COR-L47 (cell line): ENCODE measurements around the gene TSPYL4.

ENCODE experiments used
- DNase-seq: peaks from one replicate; lab custom pipeline; 2025; lab: John Stamatoyannopoulos, UW

Gene TSPYL4

DNA sequence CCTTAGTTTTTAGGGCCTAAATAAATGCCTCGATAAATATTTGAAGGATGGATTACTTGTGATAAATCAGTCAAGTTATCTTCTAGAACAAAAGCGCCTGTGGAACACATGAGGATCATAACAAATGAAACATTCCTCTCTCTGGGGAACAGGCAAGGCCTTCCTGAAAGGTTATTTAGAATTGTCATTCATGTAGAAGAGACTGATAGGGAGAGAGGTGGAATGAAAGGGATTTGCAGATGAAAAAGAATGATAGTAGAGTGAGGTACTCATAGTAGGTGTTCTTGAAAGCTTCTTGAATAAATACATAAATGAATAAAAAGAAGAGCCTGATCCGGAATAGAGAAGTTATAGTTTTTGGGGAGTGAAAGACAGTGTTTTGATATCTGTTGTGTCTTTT is 30.5 kb downstream of the TSPYL4 start:
- DNase-seq, result no peak

DNA sequence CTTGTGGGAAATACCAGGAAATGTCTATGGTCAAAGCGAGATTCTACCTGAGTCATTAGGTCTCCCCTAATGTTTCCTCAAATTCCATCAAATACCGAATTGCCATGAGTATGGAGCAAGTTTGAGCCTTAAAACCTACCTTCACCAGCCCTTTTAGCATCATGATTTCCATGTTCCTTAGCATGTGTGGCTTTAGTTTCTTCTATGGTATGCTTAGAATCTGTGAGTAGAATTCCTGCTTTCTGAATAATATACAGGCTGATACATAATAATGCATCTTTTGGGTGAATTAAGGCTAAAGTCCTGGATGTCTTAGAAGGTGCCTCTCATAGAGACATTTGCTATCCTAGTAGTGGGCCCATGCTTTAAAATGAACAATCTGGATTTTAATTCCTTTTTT is 32.0 kb downstream of the TSPYL4 start:
- DNase-seq, result no peak

DNA sequence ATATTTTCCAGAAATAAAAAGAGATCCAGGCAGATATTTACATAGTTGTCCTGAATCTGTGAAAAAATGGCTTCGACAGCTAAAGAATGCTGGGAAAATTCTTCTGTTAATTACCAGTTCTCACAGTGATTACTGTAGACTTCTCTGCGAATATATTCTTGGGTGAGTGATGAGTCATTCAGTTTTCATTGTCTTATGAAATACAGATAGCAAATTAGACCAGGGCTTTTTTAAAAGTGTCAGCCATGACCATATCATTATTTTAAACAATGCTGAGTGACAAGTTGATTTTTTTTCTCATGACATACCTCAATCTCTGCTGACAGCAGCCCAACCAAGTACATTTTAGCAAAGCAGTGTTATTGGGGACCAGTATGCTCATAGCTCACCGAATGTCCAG is 32.8 kb downstream of the TSPYL4 start:
- no peak for DNase-seq

- no peak for DNase-seq
These were observed 35.0 kb downstream of the TSPYL4 start for GRCh38 chr6:116218866-116219265.

GRCh38 chr6:116218172-116218633 is 35.7 kb downstream of the TSPYL4 start:
- DNase-seq, result no peak

- no peak for DNase-seq
These were observed 36.8 kb downstream of the TSPYL4 start for GRCh38 chr6:116217069-116217468.

DNA sequence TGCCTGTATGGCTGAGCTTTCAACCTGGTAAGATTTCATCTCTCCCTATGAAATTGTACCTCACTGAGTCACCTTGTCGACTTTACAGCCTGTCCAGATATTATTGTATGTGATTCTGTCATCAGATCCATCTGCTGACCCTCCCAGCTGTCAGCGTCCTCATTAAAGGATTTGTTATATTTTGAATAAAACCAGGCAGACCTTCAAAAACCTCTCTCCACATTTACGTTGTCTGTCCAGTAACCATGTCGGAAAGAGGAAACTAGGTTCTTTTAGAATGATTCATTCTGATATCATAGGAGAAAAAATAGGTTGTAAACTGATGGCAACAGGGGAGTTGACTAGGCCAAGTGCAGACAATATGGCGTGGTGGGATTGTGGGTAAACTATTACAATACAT is 38.5 kb downstream of the TSPYL4 start:
- no peak for DNase-seq

GRCh38 chr6:116214681-116215080 is 39.2 kb downstream of the TSPYL4 start:
- DNase-seq, result no peak

DNA sequence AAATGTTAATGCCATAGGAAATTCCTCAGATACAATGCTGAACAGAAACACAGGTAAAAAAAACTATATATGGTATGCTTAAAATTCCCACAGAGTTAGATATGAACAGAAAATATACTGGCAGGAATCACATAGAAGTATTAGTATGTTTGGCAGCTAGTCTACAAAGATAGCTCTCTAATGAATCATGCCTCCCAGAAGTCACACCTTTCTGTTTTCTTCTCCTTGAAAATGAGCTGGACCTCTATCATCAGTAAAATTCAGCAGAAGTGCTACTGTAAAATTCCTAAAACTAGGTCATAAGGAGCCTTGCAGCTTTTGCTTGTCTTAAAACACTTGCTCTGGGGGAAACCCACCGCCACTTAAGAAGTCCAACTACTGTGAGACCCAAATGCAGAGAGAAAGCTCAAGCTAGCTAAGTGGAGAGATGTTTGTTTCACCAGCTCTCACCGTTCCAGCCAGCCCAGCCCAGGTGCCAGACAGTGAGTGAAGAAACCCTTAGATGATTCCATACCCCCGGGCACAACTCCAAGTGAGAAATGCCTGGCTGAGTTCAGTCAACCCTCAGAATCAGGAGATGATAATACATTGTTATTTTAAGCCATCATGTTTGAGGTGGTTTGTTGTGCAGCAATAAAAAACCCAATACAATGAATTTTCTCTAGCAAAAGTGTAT is 43.0 kb downstream of the TSPYL4 start:
- no peak for DNase-seq

GRCh38 chr6:116210316-116210715 is 43.6 kb downstream of the TSPYL4 start:
- no peak for DNase-seq

DNA sequence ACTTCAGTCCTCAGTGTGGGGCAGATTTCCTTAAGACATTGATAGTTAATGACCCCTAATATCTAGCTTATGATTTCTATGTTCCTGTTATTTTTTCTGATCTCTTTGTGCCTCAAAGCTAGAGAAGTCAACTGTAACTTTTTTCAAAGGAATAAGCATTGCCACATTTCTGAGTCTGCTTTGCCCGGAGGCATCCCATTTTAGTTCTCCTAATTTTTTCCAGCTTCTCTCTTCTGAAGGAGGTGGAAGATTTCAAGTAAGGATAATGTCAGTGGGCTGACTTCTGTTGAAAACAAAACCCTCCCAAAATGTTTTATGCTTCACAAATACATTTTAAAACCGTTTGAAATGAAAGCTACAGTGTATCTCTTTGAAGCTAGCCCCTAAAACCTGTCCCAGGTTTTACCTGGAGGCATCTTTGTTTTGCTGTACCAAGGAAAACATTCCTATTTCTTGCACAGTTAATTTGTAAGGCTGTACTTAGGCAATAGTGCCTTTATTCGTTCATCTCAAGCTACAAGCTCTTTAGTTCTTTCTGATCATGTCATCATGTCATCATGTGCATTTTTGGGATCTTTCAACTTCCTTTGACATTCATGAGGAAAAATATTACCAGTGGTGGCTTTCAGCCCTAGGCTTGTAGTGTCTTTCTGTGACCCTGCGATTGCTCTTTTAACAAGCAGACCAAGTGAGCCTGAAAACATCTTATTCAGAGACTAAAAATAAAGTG is 45.7 kb downstream of the TSPYL4 start:
- DNase-seq, result no peak

- DNase-seq, result no peak
These were observed 47.5 kb downstream of the TSPYL4 start for GRCh38 chr6:116206231-116206903.

- DNase-seq, result no peak
These were observed 48.6 kb downstream of the TSPYL4 start for GRCh38 chr6:116205281-116205680.

GRCh38 chr6:116201538-116201937 is 52.3 kb downstream of the TSPYL4 start:
- no peak for DNase-seq

- no peak for DNase-seq
These were observed 53.1 kb downstream of the TSPYL4 start for GRCh38 chr6:116200619-116201249.
